Inflammatory macrophage treated with lipopolysaccharide for 1 hour (primary cell): ENCODE results near the gene PRDX5.
"Not testable (repeated sequence)": the region's sequence is repeated elsewhere in the genome, so short reads cannot be mapped to it uniquely, and the experiment has no call there.

ENCODE experiments used
- DNase-seq, 2 donors: peaks; one replicate each; pipeline ENCODE4 v3.0.0-alpha.2; 2020 to 2022

Gene PRDX5

DNA sequence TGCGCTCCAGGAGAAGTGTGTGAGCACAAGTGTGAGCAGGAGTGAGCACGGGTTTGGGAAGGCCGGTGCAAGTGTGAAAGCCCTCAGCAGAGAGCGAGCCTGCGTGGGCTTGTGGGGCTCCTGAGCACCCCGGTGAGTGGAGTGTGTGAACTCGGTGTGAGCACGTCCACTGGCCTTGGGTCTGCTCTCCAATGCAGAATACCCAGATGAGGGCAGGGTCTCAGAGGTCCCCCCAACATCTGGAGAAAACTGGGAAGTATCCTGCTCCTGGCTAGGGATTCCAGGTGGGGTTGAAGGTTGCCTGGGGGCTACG, 11.4 kb upstream of the PRDX5 start:
- DNase-seq: no peak

DNA sequence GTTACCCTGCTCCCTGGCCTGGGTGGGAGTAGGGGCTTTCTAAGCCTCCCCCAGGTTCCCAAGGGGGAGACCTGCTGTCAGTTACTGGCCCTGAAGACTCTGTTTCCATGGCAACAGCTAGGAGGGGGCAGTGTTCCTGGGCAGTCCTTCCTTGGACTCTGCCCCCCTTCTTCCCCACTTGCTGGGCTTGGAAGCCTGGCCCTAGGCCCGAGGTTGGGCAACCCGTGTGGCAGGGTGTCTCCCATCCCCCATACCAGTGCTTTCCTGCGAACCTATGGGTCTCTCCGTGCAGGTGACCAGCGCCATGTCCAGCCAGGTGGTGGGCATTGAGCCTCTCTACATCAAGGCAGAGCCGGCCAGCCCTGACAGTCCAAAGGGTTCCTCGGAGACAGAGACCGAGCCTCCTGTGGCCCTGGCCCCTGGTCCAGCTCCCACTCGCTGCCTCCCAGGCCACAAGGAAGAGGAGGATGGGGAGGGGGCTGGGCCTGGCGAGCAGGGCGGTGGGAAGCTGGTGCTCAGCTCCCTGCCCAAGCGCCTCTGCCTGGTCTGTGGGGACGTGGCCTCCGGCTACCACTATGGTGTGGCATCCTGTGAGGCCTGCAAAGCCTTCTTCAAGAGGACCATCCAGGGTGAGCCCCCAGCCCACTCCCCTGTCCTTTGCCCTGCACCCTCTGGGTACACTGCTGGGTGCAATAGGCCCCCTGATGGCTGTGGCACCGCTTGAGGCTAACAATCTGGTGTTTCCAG, 10.9 kb upstream of the PRDX5 start:
- no peak for DNase-seq

DNA sequence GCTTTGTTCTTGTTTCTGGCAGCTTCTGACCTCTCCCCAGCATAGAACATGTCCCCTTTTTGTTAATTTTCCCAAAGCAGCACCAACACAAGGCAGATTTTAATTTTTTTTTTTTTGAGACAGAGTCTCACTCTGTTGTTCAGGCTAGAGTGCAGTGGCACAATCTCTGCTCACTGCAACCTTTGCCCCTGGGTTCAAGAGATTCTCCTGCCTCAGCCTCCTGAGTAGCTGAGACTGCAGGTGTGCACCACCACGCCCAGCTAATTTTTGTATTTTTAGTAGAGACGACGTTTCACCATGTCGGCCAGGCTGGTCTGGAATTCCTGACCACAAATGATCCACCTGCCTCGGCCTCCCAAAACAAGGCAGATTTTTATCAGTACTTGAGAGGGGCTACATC, 10.1 kb upstream of the PRDX5 start:
- not testable (repeated sequence) for DNase-seq

DNA sequence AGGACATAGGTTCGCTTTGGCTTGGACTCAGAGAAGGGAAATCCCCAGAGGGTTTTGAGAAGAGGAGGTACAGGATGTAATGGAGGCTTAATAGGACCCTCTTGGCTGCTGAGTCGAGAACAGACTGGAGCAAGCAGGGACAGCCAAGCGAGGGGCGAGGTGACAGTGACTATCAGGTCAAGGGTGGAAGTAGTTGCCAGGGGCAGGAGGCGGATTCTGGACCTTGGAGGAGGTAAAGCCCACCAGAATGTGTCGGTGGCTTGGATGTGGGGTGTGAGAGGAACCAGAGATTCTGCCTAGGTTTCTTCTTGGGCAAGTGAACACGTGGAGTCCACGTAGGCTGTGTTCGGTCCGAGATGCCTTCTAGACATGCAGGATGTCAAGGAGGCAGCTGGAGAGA, 5.0 kb upstream of the PRDX5 start:
- DNase-seq: no peak

DNA sequence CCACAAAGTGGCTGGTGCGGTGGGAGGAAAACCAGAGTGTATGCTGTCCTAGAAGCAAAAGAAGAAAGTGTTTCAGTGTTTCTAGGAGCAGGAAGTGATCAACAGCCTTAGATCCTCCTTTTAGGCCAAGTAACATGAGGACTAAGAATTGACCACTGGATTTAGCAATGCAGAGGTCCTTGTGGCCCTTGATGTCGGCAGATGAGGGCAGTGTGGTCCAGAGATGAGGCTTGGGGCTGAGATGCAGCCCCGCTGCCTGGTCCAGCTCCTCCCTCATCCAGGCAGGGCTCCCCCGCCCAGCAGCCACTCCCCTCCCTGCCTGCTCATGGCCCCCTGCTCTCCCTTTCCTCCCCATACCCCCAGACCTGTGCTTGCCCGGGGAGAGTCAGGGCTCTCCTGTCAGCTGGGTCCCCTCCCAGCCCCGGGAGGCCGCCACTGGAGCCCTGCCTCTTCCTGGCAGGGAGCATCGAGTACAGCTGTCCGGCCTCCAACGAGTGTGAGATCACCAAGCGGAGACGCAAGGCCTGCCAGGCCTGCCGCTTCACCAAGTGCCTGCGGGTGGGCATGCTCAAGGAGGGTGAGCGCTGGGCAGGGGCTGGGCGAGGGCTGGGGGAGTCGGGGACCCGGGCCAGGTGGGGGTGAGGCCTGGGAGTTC, 4.3 kb upstream of the PRDX5 start:
- no peak for DNase-seq

DNA sequence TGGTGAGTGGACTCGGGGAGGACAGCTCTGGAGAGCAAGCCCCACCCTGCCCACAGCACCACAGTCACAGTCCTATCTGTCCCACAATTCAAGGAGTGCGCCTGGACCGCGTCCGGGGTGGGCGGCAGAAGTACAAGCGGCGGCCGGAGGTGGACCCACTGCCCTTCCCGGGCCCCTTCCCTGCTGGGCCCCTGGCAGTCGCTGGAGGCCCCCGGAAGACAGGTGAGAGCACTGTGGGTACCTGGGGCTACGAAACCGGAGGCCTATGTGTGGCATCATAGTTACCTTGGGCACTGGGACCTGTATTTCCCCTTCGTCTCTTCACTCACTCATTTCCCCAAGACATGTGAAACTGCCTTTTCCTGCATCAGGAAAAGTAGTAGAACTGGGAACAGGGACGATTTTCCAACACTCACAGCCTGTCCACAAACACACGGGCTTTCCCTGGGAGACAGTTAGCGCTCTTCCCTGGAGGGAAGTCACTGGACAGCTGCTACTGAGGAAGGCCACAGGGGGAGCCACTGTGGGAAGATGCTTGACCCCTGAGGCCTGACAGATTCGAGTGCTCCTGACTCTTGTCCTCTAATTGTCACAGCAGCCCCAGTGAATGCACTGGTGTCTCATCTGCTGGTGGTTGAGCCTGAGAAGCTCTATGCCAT, 3.6 kb upstream of the PRDX5 start:
- DNase-seq: no peak

DNA sequence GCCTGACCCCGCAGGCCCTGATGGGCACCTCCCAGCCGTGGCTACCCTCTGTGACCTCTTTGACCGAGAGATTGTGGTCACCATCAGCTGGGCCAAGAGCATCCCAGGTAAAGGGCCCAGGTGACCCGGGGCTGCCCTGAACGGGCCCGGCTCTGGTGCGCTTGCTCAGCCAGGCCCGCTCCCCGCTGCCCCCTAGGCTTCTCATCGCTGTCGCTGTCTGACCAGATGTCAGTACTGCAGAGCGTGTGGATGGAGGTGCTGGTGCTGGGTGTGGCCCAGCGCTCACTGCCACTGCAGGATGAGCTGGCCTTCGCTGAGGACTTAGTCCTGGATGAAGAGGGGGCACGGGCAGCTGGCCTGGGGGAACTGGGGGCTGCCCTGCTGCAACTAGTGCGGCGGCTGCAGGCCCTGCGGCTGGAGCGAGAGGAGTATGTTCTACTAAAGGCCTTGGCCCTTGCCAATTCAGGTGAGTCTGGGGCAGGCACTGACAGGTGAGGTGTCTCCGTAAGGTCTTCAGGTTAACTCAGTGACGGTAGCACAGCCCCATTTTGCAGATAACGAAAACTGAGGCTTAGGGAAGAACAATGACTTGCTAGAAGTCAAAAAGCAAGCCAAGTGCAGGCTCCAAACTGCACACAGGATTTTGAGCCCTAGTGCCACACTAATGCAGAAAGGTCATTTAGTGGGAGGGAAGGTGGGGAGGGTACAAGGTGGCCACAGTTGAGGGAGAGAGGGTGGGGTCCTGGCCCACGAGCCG, 2.9 kb upstream of the PRDX5 start:
- DNase-seq: no peak

DNA sequence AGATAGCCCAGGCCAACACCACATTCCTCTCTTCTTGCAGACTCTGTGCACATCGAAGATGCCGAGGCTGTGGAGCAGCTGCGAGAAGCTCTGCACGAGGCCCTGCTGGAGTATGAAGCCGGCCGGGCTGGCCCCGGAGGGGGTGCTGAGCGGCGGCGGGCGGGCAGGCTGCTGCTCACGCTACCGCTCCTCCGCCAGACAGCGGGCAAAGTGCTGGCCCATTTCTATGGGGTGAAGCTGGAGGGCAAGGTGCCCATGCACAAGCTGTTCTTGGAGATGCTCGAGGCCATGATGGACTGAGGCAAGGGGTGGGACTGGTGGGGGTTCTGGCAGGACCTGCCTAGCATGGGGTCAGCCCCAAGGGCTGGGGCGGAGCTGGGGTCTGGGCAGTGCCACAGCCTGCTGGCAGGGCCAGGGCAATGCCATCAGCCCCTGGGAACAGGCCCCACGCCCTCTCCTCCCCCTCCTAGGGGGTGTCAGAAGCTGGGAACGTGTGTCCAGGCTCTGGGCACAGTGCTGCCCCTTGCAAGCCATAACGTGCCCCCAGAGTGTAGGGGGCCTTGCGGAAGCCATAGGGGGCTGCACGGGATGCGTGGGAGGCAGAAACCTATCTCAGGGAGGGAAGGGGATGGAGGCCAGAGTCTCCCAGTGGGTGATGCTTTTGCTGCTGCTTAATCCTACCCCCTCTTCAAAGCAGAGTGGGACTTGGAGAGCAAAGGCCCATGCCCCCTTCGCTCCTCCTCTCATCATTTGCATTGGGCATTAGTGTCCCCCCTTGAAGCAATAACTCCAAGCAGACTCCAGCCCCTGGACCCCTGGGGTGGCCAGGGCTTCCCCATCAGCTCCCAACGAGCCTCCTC, 2.0 kb upstream of the PRDX5 start:
- not testable (repeated sequence) for DNase-seq

DNA sequence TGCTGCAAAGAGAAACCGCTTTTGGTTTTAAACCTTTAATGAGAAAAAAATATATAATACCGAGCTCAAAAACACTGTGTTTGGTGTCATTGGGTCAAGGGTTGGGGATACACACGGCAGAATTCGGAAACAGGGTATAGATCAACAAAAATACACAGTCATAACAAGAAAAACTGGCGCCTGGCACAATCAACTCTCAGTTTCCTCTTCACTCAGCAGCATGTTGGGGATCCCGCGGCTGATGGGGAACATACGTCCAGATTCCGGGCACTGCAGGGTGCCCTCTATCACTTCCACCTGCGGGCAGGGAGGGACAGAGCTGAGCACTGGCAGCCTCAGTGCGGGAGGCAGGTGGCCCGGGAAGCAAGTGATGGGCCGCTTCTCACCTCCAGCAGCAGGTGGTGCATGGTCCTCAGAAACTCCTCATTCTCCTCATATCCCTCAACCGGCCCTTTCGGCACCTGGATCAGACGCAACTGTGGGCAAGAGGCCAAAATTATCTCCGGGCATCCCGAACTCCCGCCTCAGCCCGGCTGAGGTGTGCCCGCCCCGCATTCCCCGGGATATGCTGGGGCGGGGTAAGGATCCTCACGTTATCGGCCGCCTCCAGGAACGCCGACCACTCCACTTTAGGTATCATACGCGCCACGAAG, 1.1 kb upstream of the PRDX5 start:
- no peak for DNase-seq

DNA sequence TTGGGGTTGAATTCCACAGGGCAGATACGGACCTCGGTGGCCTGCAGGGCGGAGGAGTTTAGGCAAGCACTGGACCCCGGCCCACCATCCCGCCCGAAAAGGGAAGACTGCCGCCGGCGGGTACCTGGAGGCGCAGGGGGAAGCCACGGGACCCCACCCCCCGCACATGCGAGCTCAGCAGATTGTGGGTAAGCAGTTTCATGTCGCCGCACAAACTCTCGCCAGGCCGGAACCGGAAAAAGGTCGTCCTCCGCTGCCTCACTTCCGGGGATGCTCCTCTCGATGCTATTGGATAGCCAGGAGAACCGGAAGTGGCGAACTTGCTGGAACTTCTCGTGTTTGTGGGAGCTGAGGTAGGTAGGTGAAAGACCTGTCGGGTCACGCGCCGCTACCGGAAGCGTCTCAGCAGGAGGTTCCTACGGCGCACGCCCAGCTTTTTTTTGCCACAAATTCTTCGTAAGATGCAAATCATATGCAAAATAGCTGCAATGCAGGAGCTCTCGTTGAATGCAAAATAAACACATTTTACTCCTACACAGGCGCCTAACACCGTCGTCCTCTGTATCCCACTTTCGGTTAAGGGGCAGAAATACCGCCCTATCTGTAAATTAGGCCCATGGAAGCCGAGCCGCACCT, 478 bp upstream of the PRDX5 start, which contains the start of gene TRMT112:
TSS of gene TRMT112 (minus strand) at position 235 of the 636 bp plus-strand sequence. CDS start at position 202, 33 bp downstream.
- DNase-seq: peak; percentile 90 to 97

DNA sequence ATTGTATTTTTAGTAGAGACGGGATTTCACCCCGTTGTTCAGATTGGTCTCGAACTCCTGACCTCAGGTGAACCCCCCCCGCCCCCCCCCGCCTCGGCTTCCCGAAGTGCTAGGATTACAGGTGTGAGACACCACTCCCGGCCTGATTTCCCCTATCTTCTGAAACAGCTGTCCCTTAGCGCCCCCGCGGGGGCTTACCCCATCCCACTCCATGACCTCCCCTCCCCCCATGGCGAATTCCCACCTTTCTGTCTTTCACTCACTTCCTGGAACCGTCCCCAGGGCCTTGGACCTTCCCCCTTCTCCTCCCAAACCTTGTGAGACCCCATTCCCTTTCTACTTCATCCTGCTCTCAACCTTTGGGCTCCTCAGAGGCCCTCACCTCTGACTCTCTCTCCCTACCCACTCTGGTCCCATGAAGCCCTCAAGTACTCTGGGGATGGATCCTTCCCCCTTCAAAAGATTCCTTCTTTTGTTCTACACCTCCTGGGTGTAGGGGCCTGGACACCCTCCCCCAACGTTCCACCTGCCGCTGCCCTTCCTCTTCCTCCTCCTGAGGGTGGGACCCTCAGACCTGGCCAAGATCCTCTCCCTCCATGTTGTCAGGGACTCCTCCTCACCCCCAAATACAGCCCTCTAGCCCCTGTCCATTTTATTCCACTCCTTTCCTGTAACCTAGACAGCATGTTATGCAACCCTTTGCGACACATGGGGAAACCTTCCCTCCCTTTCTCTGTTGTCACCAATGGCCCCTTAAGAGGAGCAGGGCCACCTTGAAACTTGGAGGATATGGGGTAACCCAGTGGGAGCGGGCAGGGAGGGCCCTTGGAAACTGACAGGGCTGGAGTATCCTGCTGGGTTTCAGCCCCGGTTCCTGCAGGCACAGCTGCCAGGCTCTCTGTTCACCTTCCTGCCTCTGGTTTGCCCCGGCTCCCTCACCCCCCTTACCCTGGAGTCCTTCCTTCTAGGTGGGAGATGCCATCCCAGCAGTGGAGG, 1.1 kb downstream of the PRDX5 start:
- peak in 1 of 2 donors; percentile 41 for DNase-seq

DNA sequence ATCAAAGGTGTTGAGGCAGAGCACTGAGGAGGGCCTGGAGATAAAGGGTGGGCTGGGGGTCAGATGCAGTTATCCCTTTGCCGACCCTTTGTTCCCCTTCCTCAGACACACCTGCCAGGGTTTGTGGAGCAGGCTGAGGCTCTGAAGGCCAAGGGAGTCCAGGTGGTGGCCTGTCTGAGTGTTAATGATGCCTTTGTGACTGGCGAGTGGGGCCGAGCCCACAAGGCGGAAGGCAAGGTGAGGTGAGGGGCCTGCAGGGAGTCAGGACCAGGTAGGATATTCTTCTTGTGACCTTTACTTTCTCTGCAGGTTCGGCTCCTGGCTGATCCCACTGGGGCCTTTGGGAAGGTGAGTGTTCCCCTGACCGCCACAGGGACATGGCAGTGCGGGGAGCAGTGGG, 2.6 kb downstream of the PRDX5 start:
- no peak for DNase-seq

DNA sequence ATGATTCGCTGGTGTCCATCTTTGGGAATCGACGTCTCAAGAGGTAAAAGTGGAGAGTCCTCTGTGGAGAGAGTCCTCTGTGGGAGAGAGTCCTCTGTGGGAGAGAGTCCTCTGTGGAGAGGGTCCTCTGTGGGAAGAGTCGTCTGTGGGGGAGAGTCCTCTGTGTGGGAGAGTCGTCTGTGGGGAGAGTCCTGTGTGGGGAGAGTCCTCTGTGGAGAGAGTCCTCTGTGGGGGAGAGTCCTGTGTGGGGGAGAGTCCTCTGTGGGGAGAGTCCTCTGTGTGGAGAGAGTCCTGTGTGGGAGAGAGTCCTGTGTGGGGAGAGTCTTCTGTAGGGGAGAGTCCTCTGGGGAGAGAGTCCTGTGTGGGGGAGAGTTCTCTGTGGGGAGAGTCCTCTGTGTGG, 3.1 kb downstream of the PRDX5 start:
- no peak for DNase-seq

DNA sequence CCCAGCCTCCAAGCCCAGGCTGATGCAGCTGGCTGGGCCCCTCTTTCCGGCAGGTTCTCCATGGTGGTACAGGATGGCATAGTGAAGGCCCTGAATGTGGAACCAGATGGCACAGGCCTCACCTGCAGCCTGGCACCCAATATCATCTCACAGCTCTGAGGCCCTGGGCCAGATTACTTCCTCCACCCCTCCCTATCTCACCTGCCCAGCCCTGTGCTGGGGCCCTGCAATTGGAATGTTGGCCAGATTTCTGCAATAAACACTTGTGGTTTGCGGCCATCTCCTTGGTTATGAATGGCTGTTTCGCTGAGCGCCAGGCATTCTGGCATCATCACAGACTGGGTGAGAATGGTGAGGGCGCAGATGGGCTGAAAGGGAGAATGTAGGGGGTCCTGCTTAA, 3.6 kb downstream of the PRDX5 start:
- no peak for DNase-seq

DNA sequence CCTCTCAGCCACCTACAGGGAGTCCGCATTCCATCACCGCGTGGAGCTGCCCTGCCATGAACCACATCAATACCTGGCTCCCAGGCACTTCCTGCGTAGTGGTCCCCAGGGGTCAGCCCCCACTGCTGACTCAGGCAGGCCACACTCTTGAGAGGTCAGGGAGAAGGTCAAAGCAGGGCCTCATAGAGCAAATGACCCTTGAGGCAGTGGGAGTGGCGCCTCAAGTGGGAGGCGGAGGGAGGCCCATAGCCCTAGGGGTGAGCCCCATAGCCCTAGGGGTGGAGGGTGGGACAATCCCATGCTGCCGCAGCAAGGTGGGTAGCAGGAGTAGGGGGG, 5.0 kb downstream of the PRDX5 start:
- DNase-seq: no peak

DNA sequence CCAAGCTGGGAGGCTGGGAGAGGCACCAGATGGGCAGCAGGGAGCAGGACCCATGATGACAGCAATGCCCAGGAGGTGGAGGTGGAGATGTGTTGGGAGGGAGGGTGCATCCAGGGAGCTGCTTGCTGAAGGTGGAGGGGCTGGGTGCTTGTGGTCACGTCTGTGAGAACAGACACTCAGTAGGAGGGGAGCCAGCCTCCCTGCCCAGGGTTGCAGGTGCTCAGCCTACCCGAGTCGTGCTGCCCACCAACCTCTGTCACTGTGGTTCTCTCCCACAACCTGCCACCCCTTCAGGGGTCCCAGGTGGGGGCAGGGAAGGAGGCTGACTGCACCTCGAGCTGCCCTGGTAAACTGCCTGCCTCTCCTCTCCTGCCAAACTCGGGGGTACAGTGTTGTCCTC, 5.5 kb downstream of the PRDX5 start:
- DNase-seq: no peak

DNA sequence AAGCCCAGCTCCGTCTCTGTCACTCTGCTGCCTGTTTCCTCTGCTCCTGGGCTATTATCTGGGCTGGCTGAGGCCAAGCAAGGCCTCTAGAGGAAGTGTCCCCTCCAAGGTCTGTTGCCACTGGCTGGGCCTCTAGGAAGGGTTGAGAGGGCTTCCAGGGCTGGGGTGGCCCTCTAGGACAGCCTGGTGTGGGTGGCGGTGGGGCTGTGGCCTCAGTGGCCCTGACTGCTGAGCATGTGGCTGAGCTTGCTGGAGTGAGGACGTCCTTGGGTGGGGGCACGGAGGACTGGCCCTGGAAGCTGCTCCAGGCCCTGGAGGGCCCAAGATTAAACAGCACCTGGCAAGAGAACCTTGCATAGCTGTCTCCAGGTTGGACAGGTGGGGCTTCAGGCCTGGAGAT, 6.1 kb downstream of the PRDX5 start:
- DNase-seq: not testable (repeated sequence)

DNA sequence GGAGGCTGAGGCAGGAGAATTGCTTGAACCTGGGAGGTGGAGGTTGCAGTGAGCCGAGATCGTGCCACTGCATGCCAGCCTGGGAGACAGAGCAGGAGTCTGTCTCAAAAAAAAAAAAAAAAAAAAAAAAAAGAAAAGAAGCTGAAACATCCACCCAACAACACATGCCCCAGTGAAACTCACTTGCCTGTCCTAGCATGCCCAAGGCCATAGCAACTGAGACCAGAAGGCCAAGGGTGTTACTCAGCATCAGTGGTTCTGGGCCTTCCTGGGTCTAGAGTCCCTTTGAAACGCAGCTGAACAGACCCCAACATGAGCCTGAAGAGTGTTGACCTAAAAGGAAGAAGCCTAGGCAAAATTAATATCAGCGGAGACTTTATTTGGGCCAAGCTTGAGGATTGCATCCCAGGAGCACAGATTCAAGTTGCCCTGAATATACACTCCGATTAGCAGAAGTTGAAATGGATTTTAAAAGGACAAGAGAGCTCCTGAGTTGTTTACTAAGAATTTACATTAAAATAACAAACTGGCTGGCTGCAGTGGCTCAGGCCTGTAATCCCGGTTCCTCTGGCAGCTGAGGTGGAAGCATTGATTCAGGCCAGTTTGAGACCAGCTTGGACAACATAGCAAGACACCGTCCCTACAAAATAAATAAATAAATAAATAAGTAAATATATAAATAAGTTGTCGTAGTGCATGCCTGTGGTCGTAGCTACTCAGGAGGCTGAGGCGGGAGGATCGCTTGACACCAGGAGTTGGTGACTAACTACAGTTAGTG, 7.0 kb downstream of the PRDX5 start:
- DNase-seq: no peak

DNA sequence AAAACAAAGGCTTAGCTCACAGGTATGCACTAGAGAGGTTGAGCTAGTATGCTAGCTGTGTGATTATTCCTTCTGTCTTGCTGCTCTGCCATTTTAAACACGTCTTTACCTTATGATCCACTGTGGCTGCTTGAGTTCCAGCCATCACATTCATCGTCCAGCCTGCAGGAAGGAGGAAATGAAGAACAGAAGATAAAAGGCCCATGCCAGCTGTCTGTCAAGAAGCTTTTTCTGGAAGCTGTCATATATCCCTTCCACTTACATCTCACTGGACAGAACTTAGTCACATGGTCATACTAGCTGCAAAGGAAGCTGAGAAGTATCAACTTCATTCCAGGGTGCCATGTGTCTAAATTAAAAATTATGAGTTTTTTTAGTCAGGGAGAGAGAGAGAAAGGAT, 9.5 kb downstream of the PRDX5 start:
- DNase-seq: no peak
